Body of pancreas (tissue), 4 donors: ENCODE data around the gene MAB21L3. TPM values are rescaled to one million over a fixed set of nuclear protein-coding genes. Genes with fewer than 3 reads are reported as not detected.
A peak's percentile ranks its signal among the peaks of the same experiment; 100 is the strongest.

Experiments
- ATAC-seq: fragments of 150-250 bp; one replicate; pipeline ENCODE4 v1.9.1; 2016
- DNase-seq, 4 donors: peaks; one replicate each; pipeline ENCODE4 v3.0.0-alpha.2; 2019
- H3K27ac ChIP-seq, 4 donors: fragments of 200-600 bp; sonication (generic); 1 replicate in 3 of 4; 2 replicates in 1 of 4; pipeline versions ENCODE4 v1.5.1 to v1.6.1; 2016 to 2019; ENCODE audit warnings: mild to moderate bottlenecking in 1 of 4, mixed read lengths in 1 of 4, moderate library complexity in 1 of 4
- H3K27me3 ChIP-seq, 2 donors: fragments of 200-600 bp; sonication (generic); one replicate each; pipeline ENCODE4 v1.6.0; 2016; ENCODE audit warnings: mild to moderate bottlenecking in 1 of 2
- H3K36me3 ChIP-seq, 2 donors: fragments of 200-600 bp; sonication (generic); replicated peaks in 1 of 2; 2 replicates each; pipeline ENCODE4 v1.5.1; 2016; ENCODE audit warnings: low read depth in 2 of 2; ENCODE audit not compliant: insufficient read depth in 1 of 2
- H3K4me1 ChIP-seq: fragments of 200-600 bp; sonication (generic); one replicate; pipeline ENCODE4 v1.6.0; 2016
- H3K4me3 ChIP-seq, 2 donors: fragments of 200-600 bp; sonication (generic); 1 replicate in 1 of 2; 2 replicates in 1 of 2; pipeline ENCODE4 v1.5.1; 2016 to 2019
- H3K9me3 ChIP-seq, 3 donors: fragments of 200-600 bp; sonication (generic); 1 replicate in 2 of 3; 2 replicates in 1 of 3; pipeline ENCODE4 v1.5.1; 2016
- POLR2A ChIP-seq, 3 donors: fragments of 450-650 bp; IDR thresholded peaks; one replicate each; pipeline ENCODE4 v1.6.1; 2016; ENCODE audit warnings: antibody characterized with exemption in 3 of 3, mild to moderate bottlenecking in 2 of 3
- WGBS, 2 donors: methylation state at CpG; one replicate each; pipeline ENCODE4 v1.1.5; 2017; 5-methylcytosine and 5-hydroxymethylcytosine counted together
- intact Hi-C: fragments of 100-400 bp; cut with DNase I; formaldehyde crosslinking; loops from one replicate; pipeline ENCODE4 v1.15.1; 2023
- total RNA-seq, 2 donors: library from RNA; depleted of rRNA; stranded (reverse); fragments of >200 nt; gene quantifications; one replicate each; pipeline ENCODE4 v1.1.0, GENCODE V29; 2016
- TF ChIP-seq, protein P1 (sequence below), 7 experiments: fragments of 450-650 bp in 4 of 7; fragments of 200-600 bp in 3 of 7; sonication (generic) in 3 of 7; IDR thresholded peaks; one replicate each; pipeline ENCODE4 v1.5.1; 2016 to 2019; ENCODE audit warnings: antibody characterized with exemption in 7 of 7

Gene MAB21L3
- total RNA-seq, 2 donors from 2014 or later: not detected

DNA sequence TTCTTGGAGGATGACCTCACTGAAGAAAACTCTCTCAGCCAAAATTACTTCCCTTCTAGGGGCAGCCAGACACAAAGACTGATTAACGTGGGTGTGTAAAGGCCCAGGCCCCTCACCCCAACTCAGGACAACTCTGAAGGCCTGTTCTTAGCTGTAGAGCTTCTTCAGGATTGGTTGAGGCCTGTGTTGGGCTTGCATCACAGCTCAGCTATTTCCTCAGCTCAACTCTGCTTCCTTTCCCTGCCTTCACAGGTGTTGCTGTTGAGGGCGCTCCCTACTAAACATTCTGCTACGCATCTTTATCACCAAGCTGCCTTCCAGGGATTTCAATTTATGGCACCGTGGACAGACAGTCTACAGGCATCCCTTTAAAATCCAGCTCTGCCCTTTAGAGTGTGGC lies 36.8 kb downstream of the MAB21L3 start:
- no peak for ATAC-seq
- WGBS, 2 donors: 77 to 80% methylated on average over 4 of the region's 4 CpGs
- TF ChIP-seq, protein P1, sequence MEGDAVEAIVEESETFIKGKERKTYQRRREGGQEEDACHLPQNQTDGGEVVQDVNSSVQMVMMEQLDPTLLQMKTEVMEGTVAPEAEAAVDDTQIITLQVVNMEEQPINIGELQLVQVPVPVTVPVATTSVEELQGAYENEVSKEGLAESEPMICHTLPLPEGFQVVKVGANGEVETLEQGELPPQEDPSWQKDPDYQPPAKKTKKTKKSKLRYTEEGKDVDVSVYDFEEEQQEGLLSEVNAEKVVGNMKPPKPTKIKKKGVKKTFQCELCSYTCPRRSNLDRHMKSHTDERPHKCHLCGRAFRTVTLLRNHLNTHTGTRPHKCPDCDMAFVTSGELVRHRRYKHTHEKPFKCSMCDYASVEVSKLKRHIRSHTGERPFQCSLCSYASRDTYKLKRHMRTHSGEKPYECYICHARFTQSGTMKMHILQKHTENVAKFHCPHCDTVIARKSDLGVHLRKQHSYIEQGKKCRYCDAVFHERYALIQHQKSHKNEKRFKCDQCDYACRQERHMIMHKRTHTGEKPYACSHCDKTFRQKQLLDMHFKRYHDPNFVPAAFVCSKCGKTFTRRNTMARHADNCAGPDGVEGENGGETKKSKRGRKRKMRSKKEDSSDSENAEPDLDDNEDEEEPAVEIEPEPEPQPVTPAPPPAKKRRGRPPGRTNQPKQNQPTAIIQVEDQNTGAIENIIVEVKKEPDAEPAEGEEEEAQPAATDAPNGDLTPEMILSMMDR (IDR thresholded peaks at IDR 0.05): no peak
- no peak for TF ChIP-seq POLR2A (IDR thresholded peaks at IDR 0.05)

DNA sequence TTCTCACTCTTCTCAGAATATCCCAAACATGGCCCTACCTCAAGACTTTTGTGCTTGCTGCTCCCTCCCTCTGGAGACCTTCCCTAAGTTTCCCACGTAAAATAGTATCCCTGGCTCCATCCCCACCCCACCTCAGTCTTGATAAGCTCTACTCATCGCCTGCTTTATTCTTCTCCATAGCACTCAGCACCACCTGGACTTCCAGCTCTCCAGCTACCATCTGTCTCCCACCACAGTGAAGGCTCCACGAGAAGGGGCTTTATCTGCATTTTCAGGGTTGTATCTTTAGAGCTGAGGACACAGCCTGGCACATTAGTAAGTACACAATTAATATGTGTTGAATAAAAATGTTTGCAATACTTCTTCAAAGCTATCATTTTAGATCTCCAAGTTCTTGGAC lies 37.8 kb downstream of the MAB21L3 start:
- WGBS, 2 donors: 72% methylated on average over 3 of the region's 3 CpGs
- DNase-seq: no peak
- Histone ChIP-seq H3K27ac (no peak overlapping the region), H3K9me3 (no peaks in the 10 kb centered on the region), H3K36me3 (no peaks in the 10 kb centered on the region), H3K4me3 (no peak overlapping the region), H3K4me1 (peaks cover 31% of the 10 kb centered on the region), H3K27me3 (no peaks in the 10 kb centered on the region)
- ATAC-seq: no peak
- no peak for TF ChIP-seq POLR2A (IDR thresholded peaks at IDR 0.05)
- TF ChIP-seq, protein P1 (IDR thresholded peaks at IDR 0.05): no peak
- intact Hi-C loops: no loop called here

More for the DNA sequence above, 36.8 kb downstream of the MAB21L3 start:
- intact Hi-C loops: no loop called here
- Histone ChIP-seq H3K4me3 (no peak overlapping the region), H3K9me3 (no peaks in the 10 kb centered on the region), H3K4me1 (peaks cover 21% of the 10 kb centered on the region), H3K27ac (no peak overlapping the region), H3K36me3 (no peaks in the 10 kb centered on the region), H3K27me3 (no peaks in the 10 kb centered on the region)
- DNase-seq: no peak

DNA sequence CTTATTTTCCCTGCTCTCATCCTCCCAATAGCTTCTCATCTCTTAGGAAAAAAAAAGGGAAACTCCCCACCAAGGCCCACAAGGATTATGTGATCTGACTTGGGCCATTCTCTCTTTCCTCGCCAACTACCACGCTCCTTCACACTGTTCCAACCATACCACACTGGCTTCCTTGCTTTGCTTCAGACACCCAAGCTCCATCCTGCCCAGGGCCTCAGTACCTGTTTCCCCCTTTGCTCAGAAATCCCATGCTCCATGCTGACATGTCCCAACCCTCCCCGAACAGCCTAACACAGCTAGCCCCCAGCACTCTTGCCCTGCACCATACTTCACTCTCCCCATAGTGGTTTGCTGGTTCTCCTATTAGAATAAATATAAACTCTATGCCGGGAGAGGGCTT lies 39.2 kb downstream of the MAB21L3 start:
- no peak for ATAC-seq
- H3K27ac ChIP-seq: no peak overlapping the region

DNA sequence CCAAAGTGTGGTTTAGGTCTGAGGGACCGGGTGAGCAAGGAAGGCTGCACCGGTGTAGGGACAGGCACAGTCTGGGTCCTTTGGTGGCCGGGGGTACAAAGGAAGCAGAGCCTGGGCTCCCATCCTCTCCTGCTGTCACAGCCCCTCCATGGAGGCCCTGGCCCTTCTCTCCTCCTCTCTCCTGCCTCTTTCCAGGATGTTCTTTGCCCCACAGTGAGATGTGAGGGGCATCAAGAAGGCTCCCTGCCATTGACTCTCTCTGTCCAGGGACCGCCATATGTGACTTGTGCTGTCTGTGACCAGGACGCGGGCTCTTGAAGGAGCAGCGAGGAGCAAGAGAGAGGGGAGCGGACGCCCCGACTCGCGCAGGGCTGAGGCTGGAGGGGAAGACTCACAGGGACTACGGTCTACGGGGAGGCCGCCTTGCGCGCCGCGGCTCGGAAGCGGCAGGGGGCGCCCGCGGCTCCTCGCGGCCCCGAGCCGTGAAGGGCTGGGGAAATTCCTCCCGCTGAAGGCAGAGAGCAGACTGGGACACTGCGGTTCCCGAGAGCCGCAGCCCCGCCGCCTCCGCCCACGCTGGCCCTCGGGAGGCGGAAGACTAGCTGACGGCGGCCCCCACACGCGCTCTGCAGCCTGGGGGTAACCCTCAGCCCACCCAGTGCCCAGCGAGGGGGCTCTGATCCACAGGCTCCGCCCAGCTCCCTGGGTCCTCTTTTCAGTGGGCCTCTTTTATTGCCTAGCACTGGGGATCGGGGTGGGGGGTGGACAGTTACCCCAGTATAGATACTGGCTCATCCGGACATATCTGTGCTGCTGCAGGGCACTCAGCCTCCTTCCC lies 40.8 kb downstream of the MAB21L3 start:
- peak overlapping the region; percentile 66 to 87 (median 82) for H3K27ac ChIP-seq

More for the DNA sequence above, 39.2 kb downstream of the MAB21L3 start:
- Histone ChIP-seq H3K4me3 (no peak overlapping the region), H3K4me1 (peaks cover 43% of the 10 kb centered on the region), H3K9me3 (no peaks in the 10 kb centered on the region), H3K27me3 (no peaks in the 10 kb centered on the region), H3K36me3 (no peaks in the 10 kb centered on the region)
- TF ChIP-seq, protein P1 (IDR thresholded peaks at IDR 0.05): no peak
- no peak for TF ChIP-seq POLR2A (IDR thresholded peaks at IDR 0.05)
- intact Hi-C loops: no loop called here
- 91 to 93% methylated on average over 4 of the region's 4 CpGs for WGBS, 2 donors
- DNase-seq: no peak

More for the DNA sequence above, 40.8 kb downstream of the MAB21L3 start:
- TF ChIP-seq, protein P1 (IDR thresholded peaks at IDR 0.05): peak; percentile 84 to 98 (median 95)
- TF ChIP-seq POLR2A (IDR thresholded peaks at IDR 0.05): peak in 2 of 3 donors; percentile 41 to 54
- Histone ChIP-seq H3K9me3 (no peaks in the 10 kb centered on the region), H3K4me3 (no peak overlapping the region), H3K27me3 (no peaks in the 10 kb centered on the region), H3K4me1 (peaks cover 43% of the 10 kb centered on the region), H3K36me3 (no peaks in the 10 kb centered on the region)
- WGBS, 2 donors: 13 to 69% methylated on average over 4 to 27 of the region's 46 CpGs
- intact Hi-C loops: no loop called here
- peak; percentile 96 for ATAC-seq
- peak; percentile 77 to 82 (median 80) for DNase-seq
